Measurements from ENCODE around the gene CBLC. TPM values are rescaled to one million over a fixed set of nuclear protein-coding genes. Genes with fewer than 3 reads are reported as not detected.

Gene CBLC
- polyA plus RNA-seq, 1 donor (not counting 4 experiments of a cell fraction or from before 2014, with no cell fraction given), result 27.8 TPM

DNA sequence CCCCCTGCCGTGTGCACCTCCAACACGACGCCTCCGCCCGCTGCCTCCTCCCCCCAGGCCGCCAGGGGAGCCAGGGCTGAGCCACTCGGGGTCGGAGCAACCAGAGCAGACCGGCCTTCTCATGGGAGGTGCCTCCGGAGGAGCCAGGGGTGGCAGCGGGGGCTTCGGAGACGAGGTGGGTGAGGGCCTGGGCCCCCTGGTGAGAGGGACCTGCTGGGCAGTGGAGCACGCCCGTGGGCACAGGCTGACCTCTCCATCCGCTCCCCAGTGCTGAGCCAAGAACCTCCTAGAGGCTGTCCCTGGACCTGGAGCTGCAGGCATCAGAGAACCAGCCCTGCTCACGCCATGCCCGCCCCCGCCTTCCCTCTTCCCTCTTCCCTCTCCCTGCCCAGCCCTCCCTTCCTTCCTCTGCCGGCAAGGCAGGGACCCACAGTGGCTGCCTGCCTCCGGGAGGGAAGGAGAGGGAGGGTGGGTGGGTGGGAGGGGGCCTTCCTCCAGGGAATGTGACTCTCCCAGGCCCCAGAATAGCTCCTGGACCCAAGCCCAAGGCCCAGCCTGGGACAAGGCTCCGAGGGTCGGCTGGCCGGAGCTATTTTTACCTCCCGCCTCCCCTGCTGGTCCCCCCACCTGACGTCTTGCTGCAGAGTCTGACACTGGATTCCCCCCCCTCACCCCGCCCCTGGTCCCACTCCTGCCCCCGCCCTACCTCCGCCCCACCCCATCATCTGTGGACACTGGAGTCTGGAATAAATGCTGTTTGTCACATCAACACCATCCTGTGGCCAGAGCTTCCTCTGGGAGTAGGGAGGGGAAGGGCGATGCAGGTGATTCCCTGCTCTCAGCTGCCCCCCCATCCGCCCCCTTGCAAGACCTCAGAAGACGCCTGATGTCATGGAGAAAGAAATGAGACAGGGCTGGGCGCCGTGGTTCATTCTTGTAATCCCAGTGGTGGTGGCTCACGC lies 43.2 kb downstream of the CBLC start:
- DNase-seq (ENCODE audit: low read depth, low spot score), result no peak
- no peak overlapping the region for H3K4me3 ChIP-seq (ENCODE audit: control insufficient read depth in 2 of 3, extremely low read depth in 1 of 3, insufficient read depth in 2 of 3, low read depth in 1 of 3, low read length in 3 of 3)
- no peak overlapping the region for H3K9ac ChIP-seq (ENCODE audit: control insufficient read depth, extremely low read depth, insufficient read depth, low read length)
- TF ChIP-seq EZH2 (IDR thresholded peaks at IDR 0.05; ENCODE audit: low read length), result no peak
- TF ChIP-seq, protein P1, sequence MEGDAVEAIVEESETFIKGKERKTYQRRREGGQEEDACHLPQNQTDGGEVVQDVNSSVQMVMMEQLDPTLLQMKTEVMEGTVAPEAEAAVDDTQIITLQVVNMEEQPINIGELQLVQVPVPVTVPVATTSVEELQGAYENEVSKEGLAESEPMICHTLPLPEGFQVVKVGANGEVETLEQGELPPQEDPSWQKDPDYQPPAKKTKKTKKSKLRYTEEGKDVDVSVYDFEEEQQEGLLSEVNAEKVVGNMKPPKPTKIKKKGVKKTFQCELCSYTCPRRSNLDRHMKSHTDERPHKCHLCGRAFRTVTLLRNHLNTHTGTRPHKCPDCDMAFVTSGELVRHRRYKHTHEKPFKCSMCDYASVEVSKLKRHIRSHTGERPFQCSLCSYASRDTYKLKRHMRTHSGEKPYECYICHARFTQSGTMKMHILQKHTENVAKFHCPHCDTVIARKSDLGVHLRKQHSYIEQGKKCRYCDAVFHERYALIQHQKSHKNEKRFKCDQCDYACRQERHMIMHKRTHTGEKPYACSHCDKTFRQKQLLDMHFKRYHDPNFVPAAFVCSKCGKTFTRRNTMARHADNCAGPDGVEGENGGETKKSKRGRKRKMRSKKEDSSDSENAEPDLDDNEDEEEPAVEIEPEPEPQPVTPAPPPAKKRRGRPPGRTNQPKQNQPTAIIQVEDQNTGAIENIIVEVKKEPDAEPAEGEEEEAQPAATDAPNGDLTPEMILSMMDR (optimal IDR thresholded peaks at IDR 0.05 in 1 of 3, IDR thresholded peaks at IDR 0.05 in 1 of 3, conservative IDR thresholded peaks at IDR 0.05 in 1 of 3; ENCODE audit: extremely low read depth in 1 of 3, insufficient read depth in 2 of 3, low read length in 3 of 3), result no peak
- no peak for FAIRE-seq
- no peak overlapping the region for H2AFZ ChIP-seq (ENCODE audit: control insufficient read depth, low read length)
- H3K27me3 ChIP-seq (ENCODE audit: control insufficient read depth, extremely low read depth, insufficient read depth, low read length), result peaks cover 5% of the 10 kb centered on the region
- H3K4me1 ChIP-seq (ENCODE audit: control insufficient read depth, extremely low read depth, insufficient read depth, low read length), result no peaks in the 10 kb centered on the region
- H3K27ac ChIP-seq (ENCODE audit: control insufficient read depth, insufficient read depth, low read length), result no peak overlapping the region
- no peaks in the 10 kb centered on the region for H3K79me2 ChIP-seq (ENCODE audit: control insufficient read depth, insufficient read depth, low read length)
- H3K36me3 ChIP-seq (ENCODE audit: control insufficient read depth in 2 of 2, extremely low read depth in 1 of 2, insufficient read depth in 2 of 2, low read length in 2 of 2), result peaks cover 0 to 11% of the 10 kb centered on the region in 2 experiments
- H4K20me1 ChIP-seq (ENCODE audit: control insufficient read depth, extremely low read depth, insufficient read depth, low read length), result no peaks in the 10 kb centered on the region
- no peaks in the 10 kb centered on the region for H3K9me1 ChIP-seq (ENCODE audit: control insufficient read depth, extremely low read depth, insufficient read depth, low read length)
- dilution Hi-C loops (cut with MboI; ENCODE audit: extremely low pct_ligation_motif_present, low sequenced_read_pairs), result no loop called here
- H3K4me2 ChIP-seq (ENCODE audit: control insufficient read depth, extremely low read depth, insufficient read depth, low read depth, low read length), result no peak overlapping the region
- no peaks in the 10 kb centered on the region for H3K9me3 ChIP-seq (ENCODE audit: control insufficient read depth, low read depth, low read length)

GRCh38 chr19:44822177-44822576 lies 44.5 kb downstream of the CBLC start:
- DNase-seq (ENCODE audit: low read depth, low spot score) (no peak), FAIRE-seq (no peak)
- Histone ChIP-seq H3K27me3 (ENCODE audit: control insufficient read depth, extremely low read depth, insufficient read depth, low read length) (peaks cover 13% of the 10 kb centered on the region), H3K4me2 (ENCODE audit: control insufficient read depth, extremely low read depth, insufficient read depth, low read depth, low read length) (no peak overlapping the region), H3K4me3 (ENCODE audit: control insufficient read depth in 2 of 3, extremely low read depth in 1 of 3, insufficient read depth in 2 of 3, low read depth in 1 of 3, low read length in 3 of 3) (no peak overlapping the region), H4K20me1 (ENCODE audit: control insufficient read depth, extremely low read depth, insufficient read depth, low read length) (no peaks in the 10 kb centered on the region), H3K9me3 (ENCODE audit: control insufficient read depth, low read depth, low read length) (no peaks in the 10 kb centered on the region), H3K79me2 (ENCODE audit: control insufficient read depth, insufficient read depth, low read length) (no peaks in the 10 kb centered on the region), H3K4me1 (ENCODE audit: control insufficient read depth, extremely low read depth, insufficient read depth, low read length) (no peaks in the 10 kb centered on the region), H3K36me3 (ENCODE audit: control insufficient read depth in 2 of 2, extremely low read depth in 1 of 2, insufficient read depth in 2 of 2, low read length in 2 of 2) (peaks cover 0 to 11% of the 10 kb centered on the region in 2 experiments), H3K9ac (ENCODE audit: control insufficient read depth, extremely low read depth, insufficient read depth, low read length) (no peak overlapping the region), H3K27ac (ENCODE audit: control insufficient read depth, insufficient read depth, low read length) (no peak overlapping the region), H2AFZ (ENCODE audit: control insufficient read depth, low read length) (no peak overlapping the region), H3K9me1 (ENCODE audit: control insufficient read depth, extremely low read depth, insufficient read depth, low read length) (no peaks in the 10 kb centered on the region)
- TF ChIP-seq EZH2 (IDR thresholded peaks at IDR 0.05; ENCODE audit: low read length), result no peak
- TF ChIP-seq, protein P1 (optimal IDR thresholded peaks at IDR 0.05 in 1 of 3, IDR thresholded peaks at IDR 0.05 in 1 of 3, conservative IDR thresholded peaks at IDR 0.05 in 1 of 3; ENCODE audit: extremely low read depth in 1 of 3, insufficient read depth in 2 of 3, low read length in 3 of 3), result no peak
- dilution Hi-C loops (cut with MboI; ENCODE audit: extremely low pct_ligation_motif_present, low sequenced_read_pairs), result no loop called here

All from keratinocyte (primary cell).